T-helper 1 cell treated with Interleukin-12 subunit alpha and Interleukin-12 subunit beta and Interleukin-4 antibody, amounts not matched to agents 30 μg/mL and 1 μg/mL, for 36 hours (primary cell): Measurements from ENCODE around the gene ANGPTL4.
"Not testable (repeated sequence)": the region's sequence is repeated elsewhere in the genome, so short reads cannot be mapped to it uniquely, and the experiment has no call there.

ENCODE experiments used
- H3K27ac Mint-ChIP-seq: one replicate; pipeline ENCODE4 v1.8.0; 2021; ENCODE audit warnings: mild to moderate bottlenecking, mixed read lengths
- H3K27me3 Mint-ChIP-seq: one replicate; pipeline ENCODE4 v1.8.0; 2021; ENCODE audit warnings: low read depth, mixed read lengths
- H3K36me3 Mint-ChIP-seq: one replicate; pipeline ENCODE4 v1.8.0; 2021; ENCODE audit warnings: low read depth, mixed read lengths
- H3K4me1 Mint-ChIP-seq: one replicate; pipeline ENCODE4 v1.8.0; 2021; ENCODE audit warnings: low read depth, mixed read lengths
- H3K4me3 Mint-ChIP-seq: one replicate; pipeline ENCODE4 v1.8.0; 2021; ENCODE audit warnings: mild to moderate bottlenecking, moderate library complexity, mixed read lengths
- H3K9me3 Mint-ChIP-seq: one replicate; pipeline ENCODE4 v1.8.0; 2021; ENCODE audit warnings: mixed read lengths

Gene ANGPTL4, protein sequence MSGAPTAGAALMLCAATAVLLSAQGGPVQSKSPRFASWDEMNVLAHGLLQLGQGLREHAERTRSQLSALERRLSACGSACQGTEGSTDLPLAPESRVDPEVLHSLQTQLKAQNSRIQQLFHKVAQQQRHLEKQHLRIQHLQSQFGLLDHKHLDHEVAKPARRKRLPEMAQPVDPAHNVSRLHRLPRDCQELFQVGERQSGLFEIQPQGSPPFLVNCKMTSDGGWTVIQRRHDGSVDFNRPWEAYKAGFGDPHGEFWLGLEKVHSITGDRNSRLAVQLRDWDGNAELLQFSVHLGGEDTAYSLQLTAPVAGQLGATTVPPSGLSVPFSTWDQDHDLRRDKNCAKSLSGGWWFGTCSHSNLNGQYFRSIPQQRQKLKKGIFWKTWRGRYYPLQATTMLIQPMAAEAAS

GRCh38 chr19:8363803-8364771, at the start of gene ANGPTL4:
TSS of gene ANGPTL4 (plus strand) at chr19:8364155. CDS start at chr19:8364322, 167 bp downstream.
- no peaks in the 10 kb centered on the region for H3K36me3 Mint-ChIP-seq
- peak within 1 kb of the TSS; percentile 91 for H3K4me3 Mint-ChIP-seq
- peaks cover 14% of the 10 kb centered on the region for H3K4me1 Mint-ChIP-seq
- H3K27me3 Mint-ChIP-seq, result peaks cover 43% of the 10 kb centered on the region
- no peaks in the 10 kb centered on the region for H3K9me3 Mint-ChIP-seq
- H3K27ac Mint-ChIP-seq, result peak within 1 kb of the TSS; percentile 68

- not testable (repeated sequence) for H3K4me3 Mint-ChIP-seq, H3K9me3 Mint-ChIP-seq, H3K4me1 Mint-ChIP-seq, H3K27me3 Mint-ChIP-seq, H3K27ac Mint-ChIP-seq
- peaks cover 13% of the 10 kb centered on the region for H3K36me3 Mint-ChIP-seq
Observed at GRCh38 chr19:8314981-8315640, 48.8 kb upstream of the ANGPTL4 start.

- H3K27me3 Mint-ChIP-seq, result no peaks in the 10 kb centered on the region
- H3K9me3 Mint-ChIP-seq, result no peaks in the 10 kb centered on the region
- H3K36me3 Mint-ChIP-seq, result peaks cover 11% of the 10 kb centered on the region
- no peak overlapping the region for H3K4me3 Mint-ChIP-seq
- H3K27ac Mint-ChIP-seq, result no peak overlapping the region
- peaks cover 13% of the 10 kb centered on the region for H3K4me1 Mint-ChIP-seq
Observed at GRCh38 chr19:8316351-8317125, 47.4 kb upstream of the ANGPTL4 start.

GRCh38 chr19:8318835-8319234, 45.1 kb upstream of the ANGPTL4 start:
- not testable (repeated sequence) for H3K9me3 Mint-ChIP-seq, H3K27me3 Mint-ChIP-seq, H3K4me3 Mint-ChIP-seq, H3K27ac Mint-ChIP-seq
- Mint-ChIP-seq H3K36me3 (peaks cover 26% of the 10 kb centered on the region), H3K4me1 (peaks cover 25% of the 10 kb centered on the region)

DNA sequence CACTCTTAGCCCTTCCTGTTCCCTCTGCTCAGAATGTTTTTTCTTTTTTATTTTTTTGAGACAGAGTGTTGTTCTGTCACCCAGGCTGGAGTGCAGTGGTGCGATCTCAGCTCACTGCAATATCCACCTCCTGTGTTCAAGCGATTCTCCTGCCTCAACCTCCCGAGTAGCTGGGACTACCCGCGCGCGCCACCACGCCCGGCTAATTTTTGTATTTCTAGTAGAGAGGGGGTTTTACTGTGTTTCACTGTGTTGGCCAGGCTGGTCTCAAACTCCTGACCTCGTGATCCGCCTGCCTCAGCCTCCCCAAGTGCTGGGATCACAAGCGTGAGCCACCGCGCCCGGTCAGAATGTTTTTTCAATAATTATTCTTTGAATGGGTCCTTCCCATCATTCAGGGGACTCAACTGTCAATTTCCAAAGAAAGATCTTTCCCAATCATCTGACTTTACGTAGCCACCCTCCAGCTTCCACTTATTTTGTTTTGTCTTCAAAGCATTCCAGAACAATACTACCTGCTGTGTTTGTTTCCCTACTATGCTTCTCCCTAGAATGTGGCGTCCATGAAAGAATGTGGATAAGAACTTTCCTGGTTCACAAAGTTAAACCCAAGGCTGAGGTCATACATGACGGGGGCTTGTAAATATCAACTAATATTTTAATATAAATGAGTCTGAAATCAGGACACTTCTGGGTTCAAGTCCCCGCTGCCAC, 44.0 kb upstream of the ANGPTL4 start:
- Mint-ChIP-seq H3K27me3 (no peaks in the 10 kb centered on the region), H3K4me1 (peaks cover 25% of the 10 kb centered on the region), H3K27ac (peak overlapping the region; percentile 100), H3K36me3 (peaks cover 24% of the 10 kb centered on the region), H3K9me3 (no peaks in the 10 kb centered on the region), H3K4me3 (peak overlapping the region; percentile 100)

DNA sequence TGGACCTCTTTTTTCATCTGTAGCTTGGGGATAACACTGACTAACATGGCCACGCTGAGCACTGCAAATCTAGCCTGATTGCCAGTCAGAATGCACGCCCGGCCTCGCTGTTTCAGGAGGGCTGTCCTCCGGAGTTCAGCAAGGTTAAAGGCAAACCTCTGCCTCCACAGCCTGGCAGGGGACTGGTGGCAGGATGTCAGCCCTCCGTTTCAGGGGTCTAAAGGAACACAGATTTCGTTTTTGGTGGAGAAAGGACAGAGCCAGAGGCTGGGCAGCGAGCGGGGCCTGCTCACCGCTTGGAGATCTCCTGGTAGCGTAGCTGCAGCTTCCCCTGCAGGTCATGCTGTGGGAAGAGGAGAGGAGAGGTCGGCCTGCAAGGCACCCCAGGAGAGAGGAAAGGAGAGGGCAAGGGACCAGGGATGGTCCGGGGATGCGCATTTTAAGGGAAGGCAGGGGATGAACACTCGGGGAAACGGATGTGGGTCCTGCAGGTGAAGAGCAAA, 43.3 kb upstream of the ANGPTL4 start:
- H3K4me1 Mint-ChIP-seq, result peaks cover 25% of the 10 kb centered on the region
- H3K27ac Mint-ChIP-seq, result peak overlapping the region; percentile 100
- no peaks in the 10 kb centered on the region for H3K27me3 Mint-ChIP-seq
- peaks cover 22% of the 10 kb centered on the region for H3K36me3 Mint-ChIP-seq
- no peaks in the 10 kb centered on the region for H3K9me3 Mint-ChIP-seq
- peak overlapping the region; percentile 100 for H3K4me3 Mint-ChIP-seq

DNA sequence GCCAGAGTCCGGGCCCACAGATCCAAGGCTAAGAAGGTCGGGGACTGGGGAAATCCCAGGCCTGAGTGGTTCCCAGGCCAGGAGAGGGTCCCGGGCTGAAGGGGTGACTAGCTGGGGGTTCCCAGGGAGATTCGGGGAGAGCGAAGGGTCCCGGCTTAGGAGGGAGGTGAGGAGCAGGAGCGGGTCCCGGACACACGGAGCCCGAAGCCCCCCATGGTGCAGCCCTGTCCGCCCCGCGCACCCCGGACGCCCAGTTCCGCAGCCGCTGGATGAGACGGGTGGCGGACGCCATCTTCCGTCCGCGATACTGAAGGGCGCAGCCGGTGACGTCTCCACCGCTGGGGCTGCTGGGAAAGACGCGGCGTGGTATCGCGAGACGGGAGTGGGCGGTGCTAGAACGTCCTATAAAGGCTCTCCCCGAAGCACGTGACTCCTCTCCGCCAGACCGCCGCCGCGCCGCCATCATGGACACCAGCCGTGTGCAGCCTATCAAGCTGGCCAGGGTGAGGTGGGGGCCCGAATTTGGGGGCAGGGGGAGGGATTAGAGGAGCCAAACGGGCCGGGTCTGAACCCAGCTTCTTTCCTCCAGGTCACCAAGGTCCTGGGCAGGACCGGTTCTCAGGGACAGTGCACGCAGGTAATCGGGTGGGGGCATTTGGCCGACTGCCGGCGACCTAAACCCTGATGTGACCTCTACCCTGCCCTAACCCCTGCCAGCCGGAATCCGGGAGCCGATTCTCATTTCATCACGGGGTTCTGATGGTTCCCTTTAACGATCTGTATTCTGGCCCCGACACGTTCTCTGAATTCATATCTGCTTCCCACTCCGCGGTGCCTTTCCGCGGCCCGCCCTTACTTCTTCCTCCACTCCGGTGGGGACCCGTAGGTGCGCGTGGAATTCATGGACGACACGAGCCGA, 42.6 kb upstream of the ANGPTL4 start, which contains the start of the genes NDUFA7 and RPS28:
Gene NDUFA7 (minus strand): TSS at position 309 of the 919 bp plus-strand sequence. CDS start 17 bp downstream, at position 292.
Gene RPS28 (plus strand): TSS at position 430 of the 919 bp plus-strand sequence. CDS start 35 bp downstream, at position 465.
- H3K27ac Mint-ChIP-seq, result peak within 1 kb of the TSS; percentile 100
- no peaks in the 10 kb centered on the region for H3K27me3 Mint-ChIP-seq

GRCh38 chr19:8321986-8322637, 41.8 kb upstream of the ANGPTL4 start:
- Mint-ChIP-seq H3K9me3 (no peaks in the 10 kb centered on the region), H3K27me3 (peaks cover 4% of the 10 kb centered on the region), H3K27ac (peak overlapping the region; percentile 100), H3K4me3 (peak overlapping the region; percentile 100), H3K36me3 (peaks cover 21% of the 10 kb centered on the region), H3K4me1 (peaks cover 25% of the 10 kb centered on the region)

More for the DNA sequence above, 42.6 kb upstream of the ANGPTL4 start, which contains the start of the genes NDUFA7 and RPS28:
- Mint-ChIP-seq H3K4me3 (peak within 1 kb of the TSS; percentile 100), H3K4me1 (peaks cover 25% of the 10 kb centered on the region), H3K9me3 (no peaks in the 10 kb centered on the region), H3K36me3 (peaks cover 21% of the 10 kb centered on the region)

- H3K36me3 Mint-ChIP-seq, result peaks cover 21% of the 10 kb centered on the region
- H3K27me3 Mint-ChIP-seq, result peaks cover 4% of the 10 kb centered on the region
- H3K4me3 Mint-ChIP-seq, result peak overlapping the region; percentile 100
- no peak overlapping the region for H3K27ac Mint-ChIP-seq
- no peaks in the 10 kb centered on the region for H3K9me3 Mint-ChIP-seq
- H3K4me1 Mint-ChIP-seq, result peaks cover 25% of the 10 kb centered on the region
Observed at GRCh38 chr19:8322638-8322997, 41.3 kb upstream of the ANGPTL4 start.

DNA sequence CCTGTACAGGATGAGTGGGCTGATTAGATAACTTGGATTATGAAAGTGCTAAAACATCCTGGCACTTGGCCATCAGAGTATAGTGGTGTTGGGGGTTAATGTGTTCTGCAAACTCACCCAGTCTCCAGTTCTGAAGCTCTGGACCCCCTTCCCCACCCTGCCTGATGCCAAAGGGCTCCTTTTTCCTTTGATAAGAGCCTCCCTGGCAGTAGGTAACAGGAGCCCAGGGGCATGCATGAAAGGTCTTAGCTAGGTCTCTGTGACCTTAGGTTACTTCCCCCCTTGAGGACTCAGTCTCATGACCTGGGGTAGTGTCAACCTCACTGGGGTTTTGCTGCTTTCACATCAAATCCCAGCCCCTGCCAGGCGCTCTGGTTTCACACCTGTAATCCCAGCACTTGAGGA, 40.2 kb upstream of the ANGPTL4 start:
- Mint-ChIP-seq H3K4me3 (no peak overlapping the region), H3K27me3 (peaks cover 14% of the 10 kb centered on the region), H3K27ac (no peak overlapping the region), H3K36me3 (peaks cover 21% of the 10 kb centered on the region), H3K9me3 (no peaks in the 10 kb centered on the region), H3K4me1 (peaks cover 25% of the 10 kb centered on the region)

DNA sequence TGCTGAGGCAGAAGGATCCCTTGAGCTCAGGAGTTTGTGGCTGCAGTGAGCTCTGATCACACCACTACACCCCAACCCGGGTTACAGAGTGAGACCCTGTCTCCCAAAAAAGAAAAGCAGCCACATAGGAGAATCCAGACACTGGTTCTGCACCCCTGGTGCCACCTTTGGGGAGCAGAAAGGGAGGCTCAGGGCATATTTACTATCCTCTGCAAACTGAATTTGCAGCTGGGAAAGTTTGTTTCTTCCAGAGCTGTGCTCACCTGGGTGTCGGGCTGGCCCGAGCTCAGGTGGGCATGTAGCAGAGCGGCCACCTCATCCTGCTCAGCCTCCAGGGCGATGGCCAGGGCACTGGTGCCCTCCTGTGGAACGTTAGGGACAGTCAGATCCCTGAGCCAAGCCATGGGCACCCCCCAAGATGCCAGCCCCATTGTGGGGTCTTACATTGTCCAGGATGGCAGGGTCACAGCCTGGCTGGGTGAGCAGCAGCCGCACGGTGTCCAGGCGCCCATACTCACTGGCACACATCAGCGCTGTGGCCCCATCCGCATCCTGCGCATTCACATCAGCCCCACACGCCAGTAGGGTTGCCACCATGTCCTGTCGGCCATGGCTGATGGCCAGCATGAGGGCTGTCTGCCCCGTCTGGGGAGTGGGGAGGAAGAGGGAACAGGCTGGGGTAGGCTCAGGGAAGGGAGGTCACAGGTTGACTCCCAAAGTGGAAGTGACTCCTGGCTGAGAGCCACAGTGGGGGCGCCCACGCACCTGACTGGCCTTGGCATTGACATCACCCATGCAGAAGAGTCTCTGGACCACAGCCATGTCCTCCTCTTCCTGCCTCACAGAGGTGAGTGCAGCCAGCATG, 39.5 kb upstream of the ANGPTL4 start:
- Mint-ChIP-seq H3K4me3 (no peak overlapping the region), H3K27me3 (peaks cover 14% of the 10 kb centered on the region), H3K9me3 (no peaks in the 10 kb centered on the region), H3K36me3 (peaks cover 21% of the 10 kb centered on the region), H3K27ac (no peak overlapping the region), H3K4me1 (peaks cover 25% of the 10 kb centered on the region)
